Skeletal muscle cell (primary cell): ENCODE data around the gene PRMT2.

ENCODE experiments used
- DNase-seq: peaks from one replicate; pipeline ENCODE4 v3.0.0-alpha.2; 2010; ENCODE audit warnings: low read depth
- H3K4me3 ChIP-seq: 2 replicates; pipeline ENCODE4 v1.5.1; 2011; ENCODE audit warnings: low read depth, mild to moderate bottlenecking, control low read depth, low read length, moderate library complexity

PRMT2 gene

GRCh38 chr21:46637952-46638746 lies 2.7 kb downstream of the PRMT2 start:
- no peak overlapping the region for H3K4me3 ChIP-seq
- DNase-seq: no peak

- no peak for DNase-seq
- H3K4me3 ChIP-seq: no peak overlapping the region
Observed at GRCh38 chr21:46639489-46640386, 4.3 kb downstream of the PRMT2 start.

GRCh38 chr21:46641656-46642055 lies 6.2 kb downstream of the PRMT2 start:
- no peak overlapping the region for H3K4me3 ChIP-seq
- no peak for DNase-seq

GRCh38 chr21:46643379-46644177 lies 8.1 kb downstream of the PRMT2 start:
- DNase-seq: no peak

GRCh38 chr21:46645840-46646239 lies 10.4 kb downstream of the PRMT2 start:
- DNase-seq: no peak
- no peak overlapping the region for H3K4me3 ChIP-seq

More at GRCh38 chr21:46643379-46644177, 8.1 kb downstream of the PRMT2 start:
- H3K4me3 ChIP-seq: no peak overlapping the region

GRCh38 chr21:46646541-46647154 lies 11.2 kb downstream of the PRMT2 start:
- H3K4me3 ChIP-seq: no peak overlapping the region
- DNase-seq: no peak

GRCh38 chr21:46648539-46648938 lies 13.1 kb downstream of the PRMT2 start:
- H3K4me3 ChIP-seq: no peak overlapping the region
- DNase-seq: no peak

- no peak for DNase-seq
- H3K4me3 ChIP-seq: no peak overlapping the region
Observed at GRCh38 chr21:46649356-46649755, 13.9 kb downstream of the PRMT2 start.

GRCh38 chr21:46650476-46651098 lies 15.1 kb downstream of the PRMT2 start:
- no peak overlapping the region for H3K4me3 ChIP-seq
- no peak for DNase-seq

GRCh38 chr21:46651121-46651520 lies 15.6 kb downstream of the PRMT2 start:
- no peak for DNase-seq
- no peak overlapping the region for H3K4me3 ChIP-seq

- DNase-seq: no peak
- no peak overlapping the region for H3K4me3 ChIP-seq
Observed at GRCh38 chr21:46655230-46655629, 19.8 kb downstream of the PRMT2 start.

GRCh38 chr21:46656820-46657219 lies 21.3 kb downstream of the PRMT2 start:
- no peak for DNase-seq
- H3K4me3 ChIP-seq: no peak overlapping the region

GRCh38 chr21:46660505-46660904 lies 25.0 kb downstream of the PRMT2 start:
- DNase-seq: no peak
- no peak overlapping the region for H3K4me3 ChIP-seq

GRCh38 chr21:46661211-46661625 lies 25.7 kb downstream of the PRMT2 start:
- H3K4me3 ChIP-seq: peak overlapping the region; percentile 38
- DNase-seq: peak; percentile 54

GRCh38 chr21:46661642-46662366 lies 26.3 kb downstream of the PRMT2 start:
- peak overlapping the region; percentile 38 for H3K4me3 ChIP-seq
- no peak for DNase-seq

GRCh38 chr21:46662367-46662654 lies 26.8 kb downstream of the PRMT2 start:
- peak overlapping the region; percentile 12 for H3K4me3 ChIP-seq
- DNase-seq: no peak

GRCh38 chr21:46662765-46663500 lies 27.5 kb downstream of the PRMT2 start:
- no peak overlapping the region for H3K4me3 ChIP-seq
- DNase-seq: no peak

- no peak for DNase-seq
- no peak overlapping the region for H3K4me3 ChIP-seq
Observed at GRCh38 chr21:46663754-46664153, 28.3 kb downstream of the PRMT2 start.
